ENCODE data around the gene IP6K1. TPM values are rescaled to one million over a fixed set of nuclear protein-coding genes. Genes with fewer than 3 reads are reported as not detected.
"Not testable (repeated sequence)": the region's sequence is repeated elsewhere in the genome, so short reads cannot be mapped to it uniquely, and the experiment has no call there.

The IP6K1 gene
- total RNA-seq, 1 donor from 2014 or later: 49.3 TPM

DNA sequence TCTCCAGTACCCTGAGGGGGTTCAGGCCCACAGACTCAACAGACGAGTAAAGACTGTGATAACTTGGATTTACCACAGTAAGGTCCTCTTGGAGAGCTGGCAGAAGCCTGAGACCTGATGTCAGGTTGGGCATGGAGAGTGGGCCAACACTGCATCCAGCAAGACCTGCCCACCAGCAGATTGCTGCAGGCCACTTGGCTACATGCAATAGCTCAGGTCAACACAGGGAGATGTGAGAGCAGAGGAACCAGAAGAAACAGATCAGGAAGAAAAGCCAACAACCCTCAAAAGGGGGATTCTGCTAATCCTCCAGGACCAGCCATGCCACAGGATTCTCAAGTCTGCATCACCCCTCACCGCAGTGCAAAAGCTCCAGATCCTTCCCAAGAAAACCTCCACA, 1.7 kb upstream of the IP6K1 start:
- no peak for DNase-seq (ENCODE audit: low spot score)
- Mint-ChIP-seq H3K4me3 (no peak overlapping the region), H3K27ac (no peak overlapping the region), H3K4me1 (ENCODE audit: low read depth) (peaks cover 26% of the 10 kb centered on the region), H3K36me3 (ENCODE audit: low read depth) (peaks cover 10% of the 10 kb centered on the region), H3K27me3 (ENCODE audit: insufficient read depth) (peaks cover 8% of the 10 kb centered on the region), H3K9me3 (no peaks in the 10 kb centered on the region)
- intact Hi-C loops (cut with micrococcal nuclease): loop anchor here (5.0 to 10.0 kb wide), 2 partner anchors 114 to 663 kb away; partner anchors contain the start of genes MST1R and USP19

DNA sequence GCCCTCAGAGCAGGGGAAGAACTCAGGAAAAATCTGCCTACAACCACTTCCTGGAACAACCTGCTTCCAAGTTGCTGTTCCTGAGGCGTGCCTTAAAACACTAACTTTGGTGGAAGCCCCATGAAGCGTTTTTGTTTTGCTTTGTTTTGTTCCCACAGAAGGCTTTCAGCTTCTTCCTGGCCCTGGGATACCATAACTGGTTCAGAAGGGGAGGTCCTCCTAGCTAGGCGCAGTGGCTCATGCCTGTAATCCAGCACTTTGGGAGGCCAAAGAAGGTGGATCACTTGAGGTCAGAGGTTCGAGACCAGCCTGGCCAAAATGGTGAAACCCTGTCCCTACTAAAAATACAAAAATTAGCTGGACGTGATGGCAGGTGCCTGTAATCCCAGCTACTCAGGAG, 1.2 kb upstream of the IP6K1 start:
- Mint-ChIP-seq H3K27ac (no peak overlapping the region), H3K27me3 (ENCODE audit: insufficient read depth) (peaks cover 8% of the 10 kb centered on the region), H3K36me3 (ENCODE audit: low read depth) (peaks cover 10% of the 10 kb centered on the region), H3K4me1 (ENCODE audit: low read depth) (peaks cover 26% of the 10 kb centered on the region), H3K4me3 (peak overlapping the region; percentile 92), H3K9me3 (no peaks in the 10 kb centered on the region)
- intact Hi-C loops (cut with micrococcal nuclease): loop anchor here (5.0 to 10.0 kb wide), 2 partner anchors 115 to 663 kb away; partner anchors contain the start of genes MST1R and USP19
- DNase-seq (ENCODE audit: low spot score): no peak

DNA sequence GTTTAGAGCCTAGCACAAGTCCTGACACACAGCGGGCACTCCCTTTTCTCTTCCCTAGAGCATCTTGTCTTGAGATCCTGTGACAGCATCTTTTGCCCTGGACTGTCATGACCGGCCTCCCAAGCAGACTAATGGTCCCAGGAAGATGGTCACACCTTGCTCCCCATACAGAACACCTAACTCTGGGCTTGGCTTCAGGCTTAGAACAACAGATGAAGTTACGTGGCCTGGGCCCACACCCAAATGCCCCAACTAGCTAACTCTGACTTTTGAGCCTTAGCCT, 781 bp upstream of the IP6K1 start:
- no peak for DNase-seq (ENCODE audit: low spot score)
- intact Hi-C loops (cut with micrococcal nuclease): loop anchor here (5.0 to 10.0 kb wide), 2 partner anchors 115 to 662 kb away; partner anchors contain the start of genes MST1R and USP19
- no peaks in the 10 kb centered on the region for H3K9me3 Mint-ChIP-seq
- peaks cover 26% of the 10 kb centered on the region for H3K4me1 Mint-ChIP-seq (ENCODE audit: low read depth)
- peak overlapping the region; percentile 94 for H3K27ac Mint-ChIP-seq
- peaks cover 8% of the 10 kb centered on the region for H3K27me3 Mint-ChIP-seq (ENCODE audit: insufficient read depth)
- peaks cover 10% of the 10 kb centered on the region for H3K36me3 Mint-ChIP-seq (ENCODE audit: low read depth)
- H3K4me3 Mint-ChIP-seq: peak overlapping the region; percentile 92

DNA sequence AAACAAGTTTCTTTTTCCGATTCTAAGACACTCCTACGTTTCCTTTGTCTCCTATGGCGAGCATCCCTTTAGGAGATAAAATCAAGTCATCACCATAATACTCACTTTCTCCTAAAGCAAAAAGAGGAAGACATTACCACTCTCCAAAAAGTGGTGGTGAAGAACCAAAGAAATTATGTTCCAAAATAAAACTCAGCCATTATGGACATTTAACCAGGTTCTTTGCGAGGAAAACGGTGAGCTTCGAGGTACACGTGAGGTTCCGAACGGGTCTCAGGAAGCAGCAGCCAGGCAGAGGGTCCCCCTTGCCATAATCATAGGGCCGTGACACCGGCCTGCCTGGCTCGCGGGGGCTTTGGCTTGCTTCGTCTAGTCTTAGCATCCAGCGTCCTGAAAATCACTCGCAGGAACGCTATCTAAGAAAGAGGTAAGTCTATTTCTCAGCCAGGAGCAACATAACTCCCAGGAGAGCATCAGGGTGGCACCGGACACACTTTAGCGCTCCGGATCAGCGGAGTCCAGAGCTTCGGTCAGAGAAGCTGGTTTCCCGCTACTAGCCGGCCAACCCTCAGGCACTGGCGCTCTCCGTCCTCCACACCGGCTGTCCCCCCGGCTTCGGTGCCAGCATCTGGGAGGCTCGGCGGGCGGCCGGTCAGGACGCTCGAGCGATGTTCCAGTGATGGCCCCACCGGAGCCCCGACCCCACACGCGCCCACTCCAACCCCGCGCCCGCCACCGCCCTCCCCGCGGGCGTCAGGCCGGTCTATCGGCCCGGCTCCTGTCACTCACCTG, 581 bp downstream of the IP6K1 start:
- H3K4me1 Mint-ChIP-seq (ENCODE audit: low read depth): peaks cover 28% of the 10 kb centered on the region
- peaks cover 17% of the 10 kb centered on the region for H3K36me3 Mint-ChIP-seq (ENCODE audit: low read depth)
- intact Hi-C loops (cut with micrococcal nuclease): loop anchor here (1.0 to 10.0 kb wide), 11 partner anchors 17 to 661 kb away; partner anchors contain the start of genes MON1A, MST1R, RBM5 and RBM6
- peak overlapping the region; percentile 92 for H3K4me3 Mint-ChIP-seq
- H3K27ac Mint-ChIP-seq: peak overlapping the region; percentile 91
- DNase-seq (ENCODE audit: low spot score): peak; percentile 17
- H3K9me3 Mint-ChIP-seq: no peaks in the 10 kb centered on the region
- H3K27me3 Mint-ChIP-seq (ENCODE audit: insufficient read depth): peaks cover 4% of the 10 kb centered on the region

DNA sequence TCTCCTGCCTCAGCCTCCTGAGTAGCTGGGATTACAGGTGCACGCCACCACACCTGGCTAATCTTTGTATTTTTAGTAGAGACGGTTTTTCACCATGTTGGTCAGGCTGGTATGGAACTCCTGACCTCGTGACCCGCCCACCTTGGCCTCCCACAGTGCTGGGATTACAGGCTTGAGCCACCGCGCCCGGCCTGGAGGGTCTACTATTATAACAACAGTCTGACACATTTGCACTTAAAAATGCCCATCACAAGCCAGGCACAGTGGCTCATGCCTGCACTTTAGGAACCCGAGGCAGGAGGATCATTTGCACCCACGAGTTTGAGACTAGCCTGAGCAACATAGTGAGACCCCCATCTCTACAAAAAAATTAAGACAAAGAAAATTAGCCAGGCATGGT, 4.1 kb downstream of the IP6K1 start:
- DNase-seq (ENCODE audit: low spot score); H3K4me3 Mint-ChIP-seq; H3K9me3 Mint-ChIP-seq; H3K27me3 Mint-ChIP-seq (ENCODE audit: insufficient read depth); H3K27ac Mint-ChIP-seq: not testable (repeated sequence)
- Mint-ChIP-seq H3K36me3 (ENCODE audit: low read depth) (peaks cover 26% of the 10 kb centered on the region), H3K4me1 (ENCODE audit: low read depth) (peaks cover 40% of the 10 kb centered on the region)
- intact Hi-C loops (cut with micrococcal nuclease): loop anchor here (10.0 kb wide), 1 partner anchor 657 kb away; the partner anchor contains the start of gene USP19

DNA sequence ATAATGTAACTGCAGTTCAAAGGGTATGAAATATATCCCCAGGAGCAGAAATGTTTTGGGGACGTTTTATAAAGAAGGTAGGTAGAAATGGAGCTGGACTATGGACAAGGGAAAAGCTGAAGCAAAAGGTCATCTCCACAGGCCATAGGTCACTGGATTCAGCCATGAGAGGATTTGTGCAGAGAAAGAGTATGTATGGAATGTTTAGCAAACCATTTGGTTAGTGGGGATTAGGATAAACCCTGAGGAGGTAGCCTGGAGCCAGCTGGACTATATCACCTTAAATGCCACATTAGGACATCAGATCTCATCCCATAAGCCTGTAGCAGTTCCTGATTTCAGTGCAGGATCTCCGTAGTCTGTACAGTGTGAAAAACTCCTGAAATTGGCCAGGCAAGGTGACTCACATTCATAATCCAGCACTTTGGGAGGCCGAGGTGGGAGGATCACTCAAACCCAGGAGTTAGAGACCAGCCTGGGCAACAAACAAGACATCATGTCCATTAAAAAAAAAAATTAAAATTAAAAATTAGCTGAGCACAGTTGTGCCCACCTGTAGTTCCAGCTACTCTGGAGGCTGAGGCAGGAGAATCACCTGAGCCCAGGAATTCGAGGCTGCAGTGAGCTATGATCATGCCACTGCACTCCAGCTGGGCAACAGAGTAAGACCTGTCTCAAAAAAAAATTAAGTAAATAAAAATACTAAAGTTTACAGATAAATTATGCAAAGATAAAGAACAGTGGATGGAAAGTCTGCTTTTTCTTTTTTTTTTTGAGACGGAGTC, 4.7 kb downstream of the IP6K1 start:
- H3K4me1 Mint-ChIP-seq (ENCODE audit: low read depth): peaks cover 33% of the 10 kb centered on the region
- intact Hi-C loops (cut with micrococcal nuclease): loop anchor here (10.0 kb wide), 1 partner anchor 657 kb away; the partner anchor contains the start of gene USP19
- H3K4me3 Mint-ChIP-seq: no peak overlapping the region
- H3K27ac Mint-ChIP-seq: no peak overlapping the region
- H3K36me3 Mint-ChIP-seq (ENCODE audit: low read depth): peaks cover 26% of the 10 kb centered on the region
- no peaks in the 10 kb centered on the region for H3K27me3 Mint-ChIP-seq (ENCODE audit: insufficient read depth)
- no peak for DNase-seq (ENCODE audit: low spot score)
- no peaks in the 10 kb centered on the region for H3K9me3 Mint-ChIP-seq

DNA sequence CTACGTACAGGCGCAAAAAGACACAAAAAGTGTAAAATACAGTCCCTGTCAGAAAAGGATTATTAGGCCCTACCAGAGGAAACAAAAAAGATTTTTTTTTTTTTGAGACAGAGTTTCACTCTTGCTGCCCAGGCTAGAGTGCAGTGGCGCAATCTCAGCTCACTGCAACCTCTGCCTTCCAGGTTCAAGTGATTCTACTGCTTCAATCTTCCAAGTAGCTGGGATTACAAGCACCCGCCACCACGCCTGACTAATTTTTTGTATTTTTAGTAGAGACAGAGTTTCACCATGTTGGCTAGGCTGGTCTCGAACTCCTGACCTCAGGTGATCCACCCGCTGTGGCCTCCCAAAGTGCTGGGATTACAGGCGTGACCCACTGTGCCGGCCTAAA, 5.4 kb downstream of the IP6K1 start:
- H3K36me3 Mint-ChIP-seq (ENCODE audit: low read depth): peaks cover 26% of the 10 kb centered on the region
- not testable (repeated sequence) for H3K4me3 Mint-ChIP-seq; H3K27ac Mint-ChIP-seq; DNase-seq (ENCODE audit: low spot score); H3K27me3 Mint-ChIP-seq (ENCODE audit: insufficient read depth); H3K9me3 Mint-ChIP-seq
- intact Hi-C loops (cut with micrococcal nuclease): loop anchor here (10.0 kb wide), 1 partner anchor 656 kb away; the partner anchor contains the start of gene USP19
- peaks cover 31% of the 10 kb centered on the region for H3K4me1 Mint-ChIP-seq (ENCODE audit: low read depth)

DNA sequence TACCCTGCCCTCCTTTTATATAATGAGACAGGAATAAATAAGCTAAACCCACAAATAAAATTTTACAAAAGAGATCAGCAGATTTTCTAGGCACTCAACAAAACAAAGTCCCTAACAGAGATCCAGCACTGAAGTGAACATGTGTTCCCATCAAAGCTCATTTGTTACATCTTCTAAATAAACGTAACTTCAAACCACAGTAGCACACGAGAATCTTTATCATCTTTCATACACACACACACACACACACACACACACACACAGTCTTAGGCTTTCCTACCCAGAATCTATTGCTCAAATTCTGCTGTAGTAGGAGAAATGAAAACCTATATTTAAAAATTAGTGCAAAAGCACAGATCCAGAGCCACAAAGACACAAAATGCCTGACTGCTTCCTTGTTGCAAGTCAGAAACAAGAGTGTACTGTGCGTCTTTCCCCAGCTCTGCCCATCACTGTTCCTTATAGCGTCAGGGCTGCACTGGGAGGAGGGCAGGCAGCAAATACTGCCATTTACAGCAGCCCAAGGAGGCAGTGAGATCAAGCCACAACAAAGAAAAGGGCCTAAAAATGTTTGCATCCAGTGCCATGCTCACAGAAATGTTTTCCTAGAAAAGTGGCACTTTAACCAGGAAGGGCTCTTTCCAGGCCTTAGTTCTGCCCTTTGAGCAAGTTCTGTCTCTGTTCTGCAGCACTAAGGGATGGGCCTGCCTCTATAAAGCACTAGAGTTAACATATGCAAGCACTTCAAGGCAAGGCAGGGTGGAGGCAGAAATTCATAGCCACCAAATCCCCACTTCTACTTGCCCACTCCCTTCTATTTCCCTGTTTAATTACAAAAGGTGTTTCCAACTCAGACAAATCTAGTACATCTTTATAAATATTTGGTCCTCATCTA, 6.0 kb downstream of the IP6K1 start:
- Mint-ChIP-seq H3K4me3 (no peak overlapping the region), H3K36me3 (ENCODE audit: low read depth) (peaks cover 22% of the 10 kb centered on the region)

DNA sequence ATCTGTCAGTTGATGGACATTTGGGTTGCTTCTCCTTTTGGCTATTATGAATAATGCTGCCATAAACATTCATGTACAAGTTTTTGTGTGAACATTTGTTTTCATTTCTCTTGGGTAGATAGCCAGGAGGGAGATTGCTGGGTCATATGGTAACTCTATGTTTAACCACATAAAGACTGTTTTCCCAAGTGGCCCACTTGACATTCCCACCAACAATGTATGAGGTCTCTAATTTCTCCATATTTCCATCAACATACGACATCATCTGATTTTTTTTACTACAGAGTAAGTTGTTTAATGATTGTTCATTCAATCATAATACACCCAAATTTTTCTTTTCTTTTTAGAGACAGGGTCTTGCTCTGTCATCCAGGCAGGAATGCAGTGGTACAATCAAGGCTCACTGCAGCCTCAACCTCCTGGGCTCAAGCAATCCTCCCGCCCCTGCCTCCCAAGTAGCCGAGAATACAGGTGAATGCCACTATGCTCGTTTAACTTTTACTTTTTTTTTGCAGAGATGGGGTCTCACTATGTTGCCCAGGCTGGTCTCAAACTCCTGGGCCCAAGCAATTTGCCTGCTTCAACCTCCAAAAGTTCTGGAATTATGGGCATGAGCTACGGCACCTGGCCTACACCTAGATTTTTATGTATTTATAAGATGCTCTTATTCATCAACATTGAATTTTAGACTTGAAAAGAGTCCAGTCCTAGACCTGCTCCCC, 6.8 kb downstream of the IP6K1 start:
- Mint-ChIP-seq H3K9me3 (no peaks in the 10 kb centered on the region), H3K36me3 (ENCODE audit: low read depth) (peaks cover 20% of the 10 kb centered on the region), H3K27me3 (ENCODE audit: insufficient read depth) (no peaks in the 10 kb centered on the region), H3K27ac (no peak overlapping the region), H3K4me3 (no peak overlapping the region), H3K4me1 (ENCODE audit: low read depth) (peaks cover 20% of the 10 kb centered on the region)
- no peak for DNase-seq (ENCODE audit: low spot score)
- intact Hi-C loops (cut with micrococcal nuclease): loop anchor here (10.0 kb wide), 1 partner anchor 655 kb away; the partner anchor contains the start of gene USP19

More for the DNA sequence above, 6.0 kb downstream of the IP6K1 start:
- H3K9me3 Mint-ChIP-seq: no peaks in the 10 kb centered on the region
- H3K27me3 Mint-ChIP-seq (ENCODE audit: insufficient read depth): no peaks in the 10 kb centered on the region
- intact Hi-C loops (cut with micrococcal nuclease): loop anchor here (10.0 kb wide), 1 partner anchor 656 kb away; the partner anchor contains the start of gene USP19
- no peak overlapping the region for H3K27ac Mint-ChIP-seq
- peaks cover 27% of the 10 kb centered on the region for H3K4me1 Mint-ChIP-seq (ENCODE audit: low read depth)
- no peak for DNase-seq (ENCODE audit: low spot score)

DNA sequence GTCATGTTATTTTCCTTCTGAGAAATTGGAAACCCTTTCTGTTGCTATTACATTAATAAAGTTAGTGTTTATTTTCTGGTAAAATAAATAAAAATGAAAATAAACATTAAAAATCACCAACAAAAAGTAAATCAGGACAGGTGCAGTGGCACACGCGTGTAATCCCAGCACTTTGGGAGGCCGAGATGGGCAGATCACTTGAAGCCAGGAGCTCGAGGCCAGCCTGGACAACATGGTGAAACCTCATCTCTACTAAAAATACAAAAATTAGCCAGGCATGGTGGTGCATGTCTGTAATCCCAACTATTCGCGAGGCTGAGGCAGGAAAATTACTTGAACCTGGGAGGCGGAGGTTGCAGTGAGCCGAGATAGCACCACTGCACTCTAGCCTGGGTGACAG, 10.2 kb downstream of the IP6K1 start:
- H3K27ac Mint-ChIP-seq; H3K4me3 Mint-ChIP-seq; intact Hi-C loops (cut with micrococcal nuclease); H3K27me3 Mint-ChIP-seq (ENCODE audit: insufficient read depth); H3K9me3 Mint-ChIP-seq; DNase-seq (ENCODE audit: low spot score): not testable (repeated sequence)
- Mint-ChIP-seq H3K36me3 (ENCODE audit: low read depth) (peaks cover 12% of the 10 kb centered on the region), H3K4me1 (ENCODE audit: low read depth) (peaks cover 20% of the 10 kb centered on the region)

DNA sequence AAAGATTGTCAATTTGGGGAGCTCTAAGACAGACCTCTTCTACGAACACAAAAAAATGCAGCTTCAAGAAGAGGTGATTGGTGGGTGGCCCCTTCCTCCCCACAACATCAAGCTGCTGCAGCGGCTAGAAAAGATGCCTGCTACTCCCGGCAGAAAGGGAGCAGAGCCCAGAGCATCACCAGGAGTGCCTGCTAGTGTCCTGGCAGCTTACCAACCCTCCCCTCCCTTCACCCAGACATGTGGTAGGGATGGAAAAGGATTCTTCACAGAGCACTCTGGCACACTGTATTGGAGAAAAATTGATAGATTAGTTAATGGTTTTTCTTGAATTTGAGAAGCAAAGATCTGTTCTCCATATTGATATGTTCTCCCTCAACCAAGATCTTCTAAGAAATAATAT, 10.8 kb downstream of the IP6K1 start:
- Mint-ChIP-seq H3K36me3 (ENCODE audit: low read depth) (peaks cover 8% of the 10 kb centered on the region), H3K27me3 (ENCODE audit: insufficient read depth) (no peaks in the 10 kb centered on the region)

DNA sequence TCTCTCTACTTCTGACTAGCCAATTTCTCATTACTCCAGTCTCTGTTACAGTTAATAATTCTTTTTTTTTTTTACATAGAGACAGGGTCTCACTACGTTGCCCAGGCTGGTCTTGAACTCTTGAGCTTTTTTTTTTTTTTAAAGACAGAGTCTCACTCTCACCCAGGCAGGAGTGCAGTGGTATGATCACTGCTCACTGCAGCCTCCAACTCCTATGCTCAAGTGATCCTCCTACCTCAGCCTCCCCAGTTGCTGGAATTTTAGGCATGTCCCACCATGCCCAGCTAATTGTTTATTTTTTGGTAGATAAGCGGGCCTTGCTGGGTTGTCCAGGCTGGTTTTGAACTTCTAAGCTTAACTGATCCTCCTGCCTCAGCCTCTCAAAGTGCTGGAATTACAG, 13.6 kb downstream of the IP6K1 start:
- intact Hi-C loops (cut with micrococcal nuclease): no loop called here
- Mint-ChIP-seq H3K27ac (no peak overlapping the region), H3K4me3 (no peak overlapping the region), H3K27me3 (ENCODE audit: insufficient read depth) (no peaks in the 10 kb centered on the region), H3K36me3 (ENCODE audit: low read depth) (peaks cover 7% of the 10 kb centered on the region), H3K9me3 (no peaks in the 10 kb centered on the region), H3K4me1 (ENCODE audit: low read depth) (no peaks in the 10 kb centered on the region)
- no peak for DNase-seq (ENCODE audit: low spot score)

More for the DNA sequence above, 10.8 kb downstream of the IP6K1 start:
- H3K27ac Mint-ChIP-seq: no peak overlapping the region
- peaks cover 16% of the 10 kb centered on the region for H3K4me1 Mint-ChIP-seq (ENCODE audit: low read depth)
- DNase-seq (ENCODE audit: low spot score): no peak
- no peaks in the 10 kb centered on the region for H3K9me3 Mint-ChIP-seq
- intact Hi-C loops (cut with micrococcal nuclease): no loop called here
- no peak overlapping the region for H3K4me3 Mint-ChIP-seq
